Muscle layer of duodenum (tissue), 2 donors: ENCODE measurements around the gene LDLRAD4.

ENCODE experiments used
- H3K27ac ChIP-seq: one replicate; pipeline ENCODE4 v1.7.0; 2013; ENCODE audit warnings: mild to moderate bottlenecking, low read length
- H3K27me3 ChIP-seq: one replicate; pipeline ENCODE4 v1.7.0; 2013; ENCODE audit warnings: low read depth, mild to moderate bottlenecking, control low read depth, low read length
- H3K36me3 ChIP-seq, 2 donors: one replicate each; pipeline ENCODE4 v1.7.0; 2013; ENCODE audit warnings: low read length in 2 of 2, control low read depth in 1 of 2, mild to moderate bottlenecking in 1 of 2; ENCODE audit not compliant: insufficient read depth in 2 of 2, control insufficient read depth in 1 of 2
- H3K4me1 ChIP-seq, 2 donors: one replicate each; pipeline ENCODE4 v1.7.0; 2013; ENCODE audit warnings: low read length in 2 of 2, mild to moderate bottlenecking in 2 of 2, control low read depth in 1 of 2, moderate library complexity in 1 of 2; ENCODE audit not compliant: insufficient read depth in 2 of 2, control insufficient read depth in 1 of 2
- H3K4me3 ChIP-seq, 2 donors: one replicate each; pipeline ENCODE4 v1.7.0; 2013; ENCODE audit warnings: low read length in 2 of 2, low read depth in 1 of 2, mild to moderate bottlenecking in 1 of 2
- H3K9me3 ChIP-seq, 2 donors: one replicate each; pipeline ENCODE4 v1.7.0; 2013; ENCODE audit warnings: low read length in 2 of 2, control low read depth in 1 of 2, mild to moderate bottlenecking in 1 of 2; ENCODE audit not compliant: control insufficient read depth in 1 of 2
- donor health status: healthy.

Gene LDLRAD4

GRCh38 chr18:13619505-13620205 lies 401.1 kb downstream of the LDLRAD4 start:
- H3K27ac ChIP-seq: no peak overlapping the region
- peaks cover 0 to 4% of the 10 kb centered on the region in 2 donors for H3K4me1 ChIP-seq
- H3K4me3 ChIP-seq: no peak overlapping the region
- no peaks in the 10 kb centered on the region for H3K27me3 ChIP-seq
- no peaks in the 10 kb centered on the region for H3K9me3 ChIP-seq
- peaks cover 0 to 6% of the 10 kb centered on the region in 2 donors for H3K36me3 ChIP-seq

GRCh38 chr18:13620206-13620672 lies 401.7 kb downstream of the LDLRAD4 start:
- no peaks in the 10 kb centered on the region for H3K9me3 ChIP-seq
- H3K4me3 ChIP-seq: no peak overlapping the region
- H3K27me3 ChIP-seq: no peaks in the 10 kb centered on the region
- H3K4me1 ChIP-seq: peaks cover 0 to 4% of the 10 kb centered on the region in 2 donors
- peaks cover 0 to 11% of the 10 kb centered on the region in 2 donors for H3K36me3 ChIP-seq
- H3K27ac ChIP-seq: no peak overlapping the region

- Histone ChIP-seq H3K9me3 (no peaks in the 10 kb centered on the region), H3K27ac (no peak overlapping the region), H3K4me1 (peaks cover 0 to 4% of the 10 kb centered on the region in 2 donors), H3K36me3 (peaks cover 0 to 11% of the 10 kb centered on the region in 2 donors), H3K27me3 (no peaks in the 10 kb centered on the region), H3K4me3 (no peak overlapping the region)
These were observed 402.4 kb downstream of the LDLRAD4 start for GRCh38 chr18:13620818-13621445.

- Histone ChIP-seq H3K9me3 (no peaks in the 10 kb centered on the region), H3K27me3 (no peaks in the 10 kb centered on the region), H3K27ac (no peak overlapping the region), H3K36me3 (peaks cover 0 to 11% of the 10 kb centered on the region in 2 donors), H3K4me1 (peaks cover 0 to 4% of the 10 kb centered on the region in 2 donors), H3K4me3 (no peak overlapping the region)
These were observed 402.9 kb downstream of the LDLRAD4 start for GRCh38 chr18:13621446-13621849.

- Histone ChIP-seq H3K36me3 (peaks cover 0 to 11% of the 10 kb centered on the region in 2 donors), H3K4me1 (peaks cover 0 to 4% of the 10 kb centered on the region in 2 donors), H3K4me3 (no peak overlapping the region), H3K27me3 (no peaks in the 10 kb centered on the region), H3K9me3 (no peaks in the 10 kb centered on the region), H3K27ac (no peak overlapping the region)
These were observed 403.5 kb downstream of the LDLRAD4 start for GRCh38 chr18:13621886-13622619.

- Histone ChIP-seq H3K9me3 (no peaks in the 10 kb centered on the region), H3K27ac (no peak overlapping the region), H3K4me1 (peaks cover 0 to 4% of the 10 kb centered on the region in 2 donors)
These were observed 404.2 kb downstream of the LDLRAD4 start for GRCh38 chr18:13622751-13623150.

GRCh38 chr18:13623348-13623747 lies 404.8 kb downstream of the LDLRAD4 start:
- Histone ChIP-seq H3K27me3 (no peaks in the 10 kb centered on the region), H3K36me3 (peaks cover 0 to 11% of the 10 kb centered on the region in 2 donors), H3K9me3 (no peaks in the 10 kb centered on the region), H3K4me3 (no peak overlapping the region), H3K27ac (no peak overlapping the region), H3K4me1 (peaks cover 0 to 4% of the 10 kb centered on the region in 2 donors)

More at GRCh38 chr18:13622751-13623150, 404.2 kb downstream of the LDLRAD4 start:
- peaks cover 0 to 11% of the 10 kb centered on the region in 2 donors for H3K36me3 ChIP-seq
- no peak overlapping the region for H3K4me3 ChIP-seq
- no peaks in the 10 kb centered on the region for H3K27me3 ChIP-seq

GRCh38 chr18:13623871-13624270 lies 405.3 kb downstream of the LDLRAD4 start:
- Histone ChIP-seq H3K4me3 (no peak overlapping the region), H3K27me3 (no peaks in the 10 kb centered on the region), H3K4me1 (peaks cover 0 to 2% of the 10 kb centered on the region in 2 donors), H3K27ac (no peak overlapping the region), H3K9me3 (no peaks in the 10 kb centered on the region), H3K36me3 (peaks cover 0 to 11% of the 10 kb centered on the region in 2 donors)

GRCh38 chr18:13624563-13625237 lies 406.1 kb downstream of the LDLRAD4 start:
- Histone ChIP-seq H3K27ac (no peak overlapping the region), H3K4me3 (no peak overlapping the region), H3K9me3 (no peaks in the 10 kb centered on the region), H3K4me1 (peaks cover 0 to 1% of the 10 kb centered on the region in 2 donors), H3K27me3 (no peaks in the 10 kb centered on the region), H3K36me3 (peaks cover 0 to 11% of the 10 kb centered on the region in 2 donors)

GRCh38 chr18:13625355-13625754 lies 406.8 kb downstream of the LDLRAD4 start:
- Histone ChIP-seq H3K36me3 (peaks cover 0 to 11% of the 10 kb centered on the region in 2 donors), H3K9me3 (no peaks in the 10 kb centered on the region), H3K4me3 (no peak overlapping the region), H3K4me1 (peaks cover 0 to 8% of the 10 kb centered on the region in 2 donors), H3K27ac (no peak overlapping the region), H3K27me3 (no peaks in the 10 kb centered on the region)
